ENCODE data around the gene KCNC1. TPM values are rescaled to one million over a fixed set of nuclear protein-coding genes. Genes with fewer than 3 reads are reported as not detected.

The KCNC1 gene
- total and polyA plus RNA-seq, 4 donors = 0.54 TPM; not detected in 3

- TF ChIP-seq REST (IDR thresholded peaks at IDR 0.05) = no peak
- TF ChIP-seq MAX (IDR thresholded peaks at IDR 0.05) = no peak
- TF ChIP-seq JUND (IDR thresholded peaks at IDR 0.05) = no peak
Observed at GRCh38 chr11:17773674-17774073, 39.1 kb downstream of the KCNC1 start (continued).

- Histone ChIP-seq H3K27me3 (ENCODE audit: control insufficient read depth in 4 of 4, insufficient read depth in 4 of 4, low read length in 3 of 4) (no peaks in the 10 kb centered on the region), H3K27ac (ENCODE audit: low read depth in 1 of 2, low read length in 2 of 2) (no peak overlapping the region), H3K9me3 (ENCODE audit: control insufficient read depth in 4 of 4, low read length in 3 of 4) (no peaks in the 10 kb centered on the region), H3K4me3 (ENCODE audit: low read depth in 1 of 3, low read length in 3 of 3) (no peak overlapping the region), H3K36me3 (ENCODE audit: control insufficient read depth in 4 of 4, insufficient read depth in 3 of 4, low read depth in 1 of 4, low read length in 3 of 4) (no peaks in the 10 kb centered on the region), H3K9ac (ENCODE audit: low read depth in 1 of 2, low read length in 2 of 2) (no peak overlapping the region), H3K4me1 (ENCODE audit: control insufficient read depth in 4 of 4, insufficient read depth in 4 of 4, low read length in 3 of 4) (peaks cover 3 to 15% (median 13%) of the 10 kb centered on the region in 4 donors)
- no peak for DNase-seq (ENCODE audit: low spot score)
- no peak for TF ChIP-seq ATF3 (IDR thresholded peaks at IDR 0.05)
- TF ChIP-seq FOXA2 (IDR thresholded peaks at IDR 0.05) = no peak
- no peak for TF ChIP-seq SP1 (IDR thresholded peaks at IDR 0.05)
- TF ChIP-seq RXRA (IDR thresholded peaks at IDR 0.05) = no peak
- TF ChIP-seq JUND (IDR thresholded peaks at IDR 0.05) = no peak
- WGBS = 92% methylated on average over 12 of the region's 12 CpGs
Observed at GRCh38 chr11:17774232-17775034, 39.9 kb downstream of the KCNC1 start.

GRCh38 chr11:17775035-17775348 is 40.4 kb downstream of the KCNC1 start:
- Histone ChIP-seq H3K36me3 (ENCODE audit: control insufficient read depth in 4 of 4, insufficient read depth in 3 of 4, low read depth in 1 of 4, low read length in 3 of 4) (no peaks in the 10 kb centered on the region), H3K27ac (ENCODE audit: low read depth in 1 of 2, low read length in 2 of 2) (no peak overlapping the region), H3K27me3 (ENCODE audit: control insufficient read depth in 4 of 4, insufficient read depth in 4 of 4, low read length in 3 of 4) (no peaks in the 10 kb centered on the region), H3K4me3 (ENCODE audit: low read depth in 1 of 3, low read length in 3 of 3) (no peak overlapping the region), H3K9me3 (ENCODE audit: control insufficient read depth in 4 of 4, low read length in 3 of 4) (no peaks in the 10 kb centered on the region), H3K9ac (ENCODE audit: low read depth in 1 of 2, low read length in 2 of 2) (no peak overlapping the region), H3K4me1 (ENCODE audit: control insufficient read depth in 4 of 4, insufficient read depth in 4 of 4, low read length in 3 of 4) (peaks cover 3 to 10% (median 9%) of the 10 kb centered on the region in 4 donors)
- TF ChIP-seq HNF4A (conservative IDR thresholded peaks at IDR 0.05) (no peak), MAX (IDR thresholded peaks at IDR 0.05) (no peak), FOXA1 (IDR thresholded peaks at IDR 0.05) (no peak), CTCF (IDR thresholded peaks at IDR 0.05; ENCODE audit: low read depth, low read length, missing input control) (no peak), JUND (IDR thresholded peaks at IDR 0.05) (no peak), RAD21 (IDR thresholded peaks at IDR 0.05) (no peak), GABPA (IDR thresholded peaks at IDR 0.05 in 1 of 2, conservative IDR thresholded peaks at IDR 0.05 in 1 of 2) (no peak), RXRA (IDR thresholded peaks at IDR 0.05) (no peak)
- WGBS = 96% methylated on average over 3 of the region's 3 CpGs
- DNase-seq (ENCODE audit: low spot score) = no peak
